GM12878 (cell line): ENCODE data around the gene PADI4. TPM values are rescaled to one million over a fixed set of nuclear protein-coding genes. Genes with fewer than 3 reads are reported as not detected.

Source experiments
- BRCA1 ChIP-seq: IDR thresholded peaks from 2 replicates; pipeline ENCODE4 v1.6.1; 2011; ENCODE audit warnings: low read depth, low read length, improper control_type of control experiment
- CUX1 ChIP-seq: IDR thresholded peaks from 2 replicates; pipeline ENCODE4 v1.6.1; 2012; ENCODE audit warnings: improper control_type of control experiment, low read depth, low read length; ENCODE audit not compliant: insufficient replicate concordance
- E4F1 ChIP-seq: fragments of 450-650 bp; IDR thresholded peaks from 2 replicates; pipeline ENCODE4 v1.6.1; 2018; ENCODE audit warnings: borderline replicate concordance, mild to moderate bottlenecking; ENCODE audit not compliant: partially characterized antibody
- EED ChIP-seq: sonication (generic); IDR thresholded peaks from 2 replicates; pipeline ENCODE4 v1.6.1; 2016; ENCODE audit warnings: antibody characterized with exemption, low read depth
- RB1 ChIP-seq: fragments of 450-650 bp; formaldehyde crosslinking; IDR thresholded peaks from 2 replicates; pipeline ENCODE4 v1.6.1; 2017; ENCODE audit warnings: mild to moderate bottlenecking, borderline replicate concordance
- TARDBP ChIP-seq: IDR thresholded peaks from 2 replicates; pipeline ENCODE4 v1.6.1; 2016; ENCODE audit warnings: borderline replicate concordance
- ZNF24 ChIP-seq: fragments of 450-650 bp; IDR thresholded peaks from 2 replicates; pipeline ENCODE4 v1.6.1; 2017; ENCODE audit warnings: antibody characterized with exemption, mild to moderate bottlenecking
- polyA plus RNA-seq, 11 experiments: library from polyadenylated mRNA; depleted of rRNA in 4 of 11; unstranded in 6 of 11; stranded (reverse) in 5 of 11; fragments of >200 nt; fragmentation: Nextera tagmentation in 4 of 11; fragmentation: Illumina TruSeq in 1 of 11; extraction: Ambion mirVana in 4 of 11; extraction: Trizol in 1 of 11; gene quantifications; 1 replicate in 1 of 11; 2 replicates in 10 of 11; pipeline versions ENCODE4 v1.2.1 to v1.2.3, GENCODE V29; 2011 to 2016; ENCODE audit warnings: inconsistent platforms in 2 of 11, missing spikeins in 2 of 11, low read depth in 1 of 11
- total RNA-seq, 4 experiments: library from RNA; depleted of rRNA in 3 of 4; stranded (reverse); fragments of >200 nt in 3 of 4; fragmentation: Illumina TruSeq in 1 of 4; extraction: Trizol in 1 of 4; gene quantifications; 2 replicates each; pipeline versions ENCODE4 v1.2.1 to v1.2.3, GENCODE V29; 2013 to 2021

The PADI4 gene
- total and polyA plus RNA-seq, 10 of the 15 experiments (the other 5 are each of a cell fraction or from before 2014, with no cell fraction given) = 0.08 to 0.47 (median 0.15) TPM; not detected in 3

GRCh38 chr1:17371896-17372295 lies 63.9 kb downstream of the PADI4 start, which contains the start of gene PADI6 (continued):
- TF ChIP-seq E4F1 = no peak
- no peak for TF ChIP-seq ZNF24
- TF ChIP-seq CUX1 = no peak
- TF ChIP-seq RB1 = no peak
- no peak for TF ChIP-seq EED
- TF ChIP-seq TARDBP = no peak
- TF ChIP-seq BRCA1 = no peak
